HepG2 (cell line): ENCODE data around the gene JPT2. TPM values are rescaled to one million over a fixed set of nuclear protein-coding genes. Genes with fewer than 3 reads are reported as not detected.
A peak's percentile ranks its signal among the peaks of the same experiment; 100 is the strongest.

Source experiments
- ATF7-NPFF ChIP-seq: sonication (generic); formaldehyde crosslinking; IDR thresholded peaks from 2 replicates; pipeline ENCODE4 v1.8.1; 2023; ENCODE audit warnings: mild to moderate bottlenecking, low read depth, missing genetic modification reagents, moderate library complexity
- CC2D1A ChIP-seq: sonication (generic); formaldehyde crosslinking; IDR thresholded peaks from 2 replicates; pipeline ENCODE4 v1.8.1; 2023; ENCODE audit warnings: mild to moderate bottlenecking, missing genetic modification reagents
- FOSL2 ChIP-seq: sonication (generic); formaldehyde crosslinking; IDR thresholded peaks from 2 replicates; pipeline ENCODE4 v1.4.0; 2020; ENCODE audit warnings: missing genetic modification reagents
- FOXP1 ChIP-seq, 2 experiments: fragments of 450-650 bp in 1 of 2; IDR thresholded peaks; 2 replicates each; pipeline ENCODE4 v1.6.1; 2017 to 2018; ENCODE audit warnings: antibody characterized with exemption in 1 of 2
- ISX ChIP-seq: sonication (generic); formaldehyde crosslinking; conservative IDR thresholded peaks from 2 replicates; pipeline ENCODE4 v1.5.0; 2020; ENCODE audit warnings: missing genetic modification reagents
- MBD4 ChIP-seq: IDR thresholded peaks from 2 replicates; pipeline ENCODE4 v1.6.1; 2012; ENCODE audit warnings: low read length, inconsistent platforms, borderline replicate concordance
- MIER2 ChIP-seq: IDR thresholded peaks from 2 replicates; pipeline ENCODE4 v1.6.1; 2016; ENCODE audit warnings: missing biosample characterization, missing genetic modification reagents
- MTA1 ChIP-seq: sonication (generic); formaldehyde crosslinking; IDR thresholded peaks from 2 replicates; pipeline ENCODE4 v1.4.0; 2020; ENCODE audit warnings: missing genetic modification reagents, mild to moderate bottlenecking, borderline replicate concordance
- MXD4 ChIP-seq: IDR thresholded peaks from 2 replicates; pipeline ENCODE4 v1.6.1; 2016; ENCODE audit warnings: mild to moderate bottlenecking, missing biosample characterization, missing genetic modification reagents
- NR2F1 ChIP-seq, 2 experiments: fragments of 450-650 bp in 1 of 2; formaldehyde crosslinking in 1 of 2; IDR thresholded peaks; 2 replicates each; pipeline versions ENCODE4 v1.5.0 to v1.6.1; 2016 to 2020; ENCODE audit warnings: mild to moderate bottlenecking in 1 of 2, missing compliant biosample characterization in 1 of 2, missing genetic modification reagents in 1 of 2, moderate library complexity in 1 of 2
- PHF21A ChIP-seq: sonication (generic); formaldehyde crosslinking; IDR thresholded peaks from 2 replicates; pipeline ENCODE4 v1.5.0; 2020; ENCODE audit warnings: mild to moderate bottlenecking, missing genetic modification reagents
- POGK ChIP-seq: sonication (generic); formaldehyde crosslinking; conservative IDR thresholded peaks from 2 replicates; pipeline ENCODE4 v1.8.0; 2022; ENCODE audit warnings: mild to moderate bottlenecking, moderate library complexity, missing genetic modification reagents
- ZFAT ChIP-seq: sonication (generic); formaldehyde crosslinking; conservative IDR thresholded peaks from 2 replicates; pipeline ENCODE4 v1.8.1; 2023; ENCODE audit warnings: missing genetic modification reagents, inconsistent platforms
- ZKSCAN1 ChIP-seq: fragments of 150-350 bp; IDR thresholded peaks from 2 replicates; pipeline ENCODE4 v1.6.1; 2014; ENCODE audit warnings: low read length
- ZNF205 ChIP-seq: IDR thresholded peaks from 2 replicates; pipeline ENCODE4 v1.6.1; 2018; ENCODE audit warnings: missing biosample characterization, missing genetic modification reagents
- ZNF746 ChIP-seq: sonication (generic); formaldehyde crosslinking; IDR thresholded peaks from 2 replicates; pipeline ENCODE4 v1.8.0; 2022; ENCODE audit warnings: mild to moderate bottlenecking, missing genetic modification reagents
- polyA plus RNA-seq, 8 experiments: library from polyadenylated mRNA; depleted of rRNA in 3 of 8; stranded (reverse) in 7 of 8; unstranded in 1 of 8; fragments of >200 nt; fragmentation: Illumina TruSeq in 4 of 8; extraction: Trizol in 4 of 8; gene quantifications; 2 replicates each; pipeline versions ENCODE4 v1.2.1 to v1.2.3, GENCODE V29; 2011 to 2016; ENCODE audit warnings: low read depth in 4 of 8, missing spikeins in 1 of 8, mixed read lengths in 1 of 8; ENCODE audit not compliant: insufficient read depth in 1 of 8
- total RNA-seq, 5 experiments: library from RNA; depleted of rRNA; stranded (reverse); fragments of >200 nt; fragmentation: Illumina TruSeq; extraction: Trizol; gene quantifications; 2 replicates each; pipeline ENCODE4 v1.2.3, GENCODE V29; 2016; ENCODE audit warnings: low read depth in 1 of 5
- TF ChIP-seq, protein P1 (sequence below): sonication (generic); formaldehyde crosslinking; IDR thresholded peaks from 2 replicates; pipeline ENCODE4 v1.4.0; 2020; ENCODE audit warnings: missing genetic modification reagents
- TF ChIP-seq, protein P2 (sequence below): sonication (generic); formaldehyde crosslinking; IDR thresholded peaks from 2 replicates; pipeline ENCODE4 v1.8.1; 2023; ENCODE audit warnings: mild to moderate bottlenecking, moderate library complexity, missing genetic modification reagents
- TF ChIP-seq, protein P3 (sequence below): IDR thresholded peaks from 2 replicates; pipeline ENCODE4 v1.6.1; 2016; ENCODE audit warnings: low read depth, missing genetic modification reagents, missing compliant biosample characterization

JPT2 gene
- total and polyA plus RNA-seq, 2 of the 13 experiments (the other 11 are each of a cell fraction or from before 2014, with no cell fraction given): 53.5 to 89.4 TPM

- TF ChIP-seq POGK (peak; percentile 43; the same call in 1 of the 2 replicates), ZFAT (CRISPR knock-in tag) (no peak), MBD4 (no peak), ISX (CRISPR knock-in tag) (no peak), ZKSCAN1 (no peak), ATF7-NPFF (CRISPR knock-in tag) (peak; percentile 75), ZNF205 (CRISPR knock-in tag) (no peak), NR2F1 (CRISPR knock-in tag; IDR thresholded peaks at IDR 0.05) (no peak), MIER2 (no peak), CC2D1A (CRISPR knock-in tag) (no peak), PHF21A (CRISPR knock-in tag) (0 out of 2 replicates have a peak, but pooled peaks have one; percentile 6), MTA1 (CRISPR knock-in tag) (no peak), MXD4 (CRISPR knock-in tag) (no peak), ZNF746 (no peak), FOXP1 (IDR thresholded peaks at IDR 0.05) (no peak), FOXP1 (CRISPR knock-in tag; IDR thresholded peaks at IDR 0.05) (no peak), FOSL2 (CRISPR knock-in tag) (0 out of 2 replicates have a peak, but pooled peaks have one; percentile 15)
- TF ChIP-seq, protein P1, sequence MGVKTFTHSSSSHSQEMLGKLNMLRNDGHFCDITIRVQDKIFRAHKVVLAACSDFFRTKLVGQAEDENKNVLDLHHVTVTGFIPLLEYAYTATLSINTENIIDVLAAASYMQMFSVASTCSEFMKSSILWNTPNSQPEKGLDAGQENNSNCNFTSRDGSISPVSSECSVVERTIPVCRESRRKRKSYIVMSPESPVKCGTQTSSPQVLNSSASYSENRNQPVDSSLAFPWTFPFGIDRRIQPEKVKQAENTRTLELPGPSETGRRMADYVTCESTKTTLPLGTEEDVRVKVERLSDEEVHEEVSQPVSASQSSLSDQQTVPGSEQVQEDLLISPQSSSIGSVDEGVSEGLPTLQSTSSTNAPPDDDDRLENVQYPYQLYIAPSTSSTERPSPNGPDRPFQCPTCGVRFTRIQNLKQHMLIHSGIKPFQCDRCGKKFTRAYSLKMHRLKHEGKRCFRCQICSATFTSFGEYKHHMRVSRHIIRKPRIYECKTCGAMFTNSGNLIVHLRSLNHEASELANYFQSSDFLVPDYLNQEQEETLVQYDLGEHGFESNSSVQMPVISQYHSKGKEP (CRISPR knock-in tag): no peak
- TF ChIP-seq, protein P2, sequence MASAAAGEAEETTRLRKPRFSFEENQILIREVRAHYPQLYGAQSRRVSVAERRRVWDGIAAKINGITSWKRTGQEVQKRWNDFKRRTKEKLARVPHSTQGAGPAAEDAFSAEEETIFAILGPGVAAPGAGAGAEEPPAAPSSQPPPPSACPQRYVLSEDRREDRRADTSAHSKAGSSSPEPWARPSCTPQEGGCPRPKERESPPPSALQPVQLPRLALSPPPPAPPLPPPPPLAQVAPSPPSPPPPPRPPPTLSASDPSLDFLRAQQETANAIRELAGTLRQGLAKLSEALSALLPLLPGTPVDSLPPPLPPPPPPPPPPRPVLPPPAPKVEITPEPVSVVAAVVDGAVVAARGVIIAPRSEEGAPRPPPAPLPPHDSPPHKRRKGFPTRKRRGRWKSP (CRISPR knock-in tag): 0 out of 2 replicates have a peak, but pooled peaks have one; percentile 52
- TF ChIP-seq, protein P3, sequence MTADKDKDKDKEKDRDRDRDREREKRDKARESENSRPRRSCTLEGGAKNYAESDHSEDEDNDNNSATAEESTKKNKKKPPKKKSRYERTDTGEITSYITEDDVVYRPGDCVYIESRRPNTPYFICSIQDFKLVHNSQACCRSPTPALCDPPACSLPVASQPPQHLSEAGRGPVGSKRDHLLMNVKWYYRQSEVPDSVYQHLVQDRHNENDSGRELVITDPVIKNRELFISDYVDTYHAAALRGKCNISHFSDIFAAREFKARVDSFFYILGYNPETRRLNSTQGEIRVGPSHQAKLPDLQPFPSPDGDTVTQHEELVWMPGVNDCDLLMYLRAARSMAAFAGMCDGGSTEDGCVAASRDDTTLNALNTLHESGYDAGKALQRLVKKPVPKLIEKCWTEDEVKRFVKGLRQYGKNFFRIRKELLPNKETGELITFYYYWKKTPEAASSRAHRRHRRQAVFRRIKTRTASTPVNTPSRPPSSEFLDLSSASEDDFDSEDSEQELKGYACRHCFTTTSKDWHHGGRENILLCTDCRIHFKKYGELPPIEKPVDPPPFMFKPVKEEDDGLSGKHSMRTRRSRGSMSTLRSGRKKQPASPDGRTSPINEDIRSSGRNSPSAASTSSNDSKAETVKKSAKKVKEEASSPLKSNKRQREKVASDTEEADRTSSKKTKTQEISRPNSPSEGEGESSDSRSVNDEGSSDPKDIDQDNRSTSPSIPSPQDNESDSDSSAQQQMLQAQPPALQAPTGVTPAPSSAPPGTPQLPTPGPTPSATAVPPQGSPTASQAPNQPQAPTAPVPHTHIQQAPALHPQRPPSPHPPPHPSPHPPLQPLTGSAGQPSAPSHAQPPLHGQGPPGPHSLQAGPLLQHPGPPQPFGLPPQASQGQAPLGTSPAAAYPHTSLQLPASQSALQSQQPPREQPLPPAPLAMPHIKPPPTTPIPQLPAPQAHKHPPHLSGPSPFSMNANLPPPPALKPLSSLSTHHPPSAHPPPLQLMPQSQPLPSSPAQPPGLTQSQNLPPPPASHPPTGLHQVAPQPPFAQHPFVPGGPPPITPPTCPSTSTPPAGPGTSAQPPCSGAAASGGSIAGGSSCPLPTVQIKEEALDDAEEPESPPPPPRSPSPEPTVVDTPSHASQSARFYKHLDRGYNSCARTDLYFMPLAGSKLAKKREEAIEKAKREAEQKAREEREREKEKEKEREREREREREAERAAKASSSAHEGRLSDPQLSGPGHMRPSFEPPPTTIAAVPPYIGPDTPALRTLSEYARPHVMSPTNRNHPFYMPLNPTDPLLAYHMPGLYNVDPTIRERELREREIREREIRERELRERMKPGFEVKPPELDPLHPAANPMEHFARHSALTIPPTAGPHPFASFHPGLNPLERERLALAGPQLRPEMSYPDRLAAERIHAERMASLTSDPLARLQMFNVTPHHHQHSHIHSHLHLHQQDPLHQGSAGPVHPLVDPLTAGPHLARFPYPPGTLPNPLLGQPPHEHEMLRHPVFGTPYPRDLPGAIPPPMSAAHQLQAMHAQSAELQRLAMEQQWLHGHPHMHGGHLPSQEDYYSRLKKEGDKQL (CRISPR knock-in tag): no peak
Observed at GRCh38 chr16:1677942-1678499, at the start of gene JPT2 (continued).
